ENCODE data around the gene SLC8A1. TPM values are rescaled to one million over a fixed set of nuclear protein-coding genes. Genes with fewer than 3 reads are reported as not detected.

The SLC8A1 gene
- total and polyA plus RNA-seq, 3 donors from 2014 or later, result 1.4 to 3.6 (median 3.2) TPM

DNA sequence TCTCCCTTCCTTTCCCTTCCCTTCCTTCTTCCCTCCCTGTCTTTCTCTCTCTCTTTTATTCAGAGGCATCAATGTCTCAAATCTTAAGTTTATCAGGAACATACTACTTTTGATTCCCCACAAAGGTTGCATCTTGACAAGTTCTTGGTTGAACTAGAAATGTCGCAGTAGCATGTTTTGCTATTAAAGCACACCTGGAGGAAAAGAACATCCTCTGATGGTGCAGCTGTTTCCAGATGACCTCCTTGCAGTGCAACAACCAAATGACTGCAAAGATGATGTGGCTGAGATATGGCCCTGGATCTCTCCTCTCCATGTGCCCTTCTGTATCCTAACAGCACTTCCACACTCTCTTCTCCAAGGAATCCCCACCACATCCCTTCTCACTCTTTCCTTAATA, 127.2 kb downstream of the SLC8A1 start:
- Histone ChIP-seq H3K27ac (no peak overlapping the region), H3K4me1 (peaks cover 5% of the 10 kb centered on the region), H3K9me3 (no peaks in the 10 kb centered on the region), H3K27me3 (no peaks in the 10 kb centered on the region), H3K4me3 (no peak overlapping the region), H3K36me3 (ENCODE audit: low read depth, missing control alignments) (no peaks in the 10 kb centered on the region)
- intact Hi-C loops (cut with DNase I; ENCODE audit: low total_unique reads), result no loop called here
- TF ChIP-seq, protein P1, sequence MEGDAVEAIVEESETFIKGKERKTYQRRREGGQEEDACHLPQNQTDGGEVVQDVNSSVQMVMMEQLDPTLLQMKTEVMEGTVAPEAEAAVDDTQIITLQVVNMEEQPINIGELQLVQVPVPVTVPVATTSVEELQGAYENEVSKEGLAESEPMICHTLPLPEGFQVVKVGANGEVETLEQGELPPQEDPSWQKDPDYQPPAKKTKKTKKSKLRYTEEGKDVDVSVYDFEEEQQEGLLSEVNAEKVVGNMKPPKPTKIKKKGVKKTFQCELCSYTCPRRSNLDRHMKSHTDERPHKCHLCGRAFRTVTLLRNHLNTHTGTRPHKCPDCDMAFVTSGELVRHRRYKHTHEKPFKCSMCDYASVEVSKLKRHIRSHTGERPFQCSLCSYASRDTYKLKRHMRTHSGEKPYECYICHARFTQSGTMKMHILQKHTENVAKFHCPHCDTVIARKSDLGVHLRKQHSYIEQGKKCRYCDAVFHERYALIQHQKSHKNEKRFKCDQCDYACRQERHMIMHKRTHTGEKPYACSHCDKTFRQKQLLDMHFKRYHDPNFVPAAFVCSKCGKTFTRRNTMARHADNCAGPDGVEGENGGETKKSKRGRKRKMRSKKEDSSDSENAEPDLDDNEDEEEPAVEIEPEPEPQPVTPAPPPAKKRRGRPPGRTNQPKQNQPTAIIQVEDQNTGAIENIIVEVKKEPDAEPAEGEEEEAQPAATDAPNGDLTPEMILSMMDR (IDR thresholded peaks at IDR 0.05), result no peak
- no peak for TF ChIP-seq POLR2A (IDR thresholded peaks at IDR 0.05)
- WGBS, 2 donors, result 90 to 92% methylated on average over 1 of the region's 1 CpG
- DNase-seq, result no peak

DNA sequence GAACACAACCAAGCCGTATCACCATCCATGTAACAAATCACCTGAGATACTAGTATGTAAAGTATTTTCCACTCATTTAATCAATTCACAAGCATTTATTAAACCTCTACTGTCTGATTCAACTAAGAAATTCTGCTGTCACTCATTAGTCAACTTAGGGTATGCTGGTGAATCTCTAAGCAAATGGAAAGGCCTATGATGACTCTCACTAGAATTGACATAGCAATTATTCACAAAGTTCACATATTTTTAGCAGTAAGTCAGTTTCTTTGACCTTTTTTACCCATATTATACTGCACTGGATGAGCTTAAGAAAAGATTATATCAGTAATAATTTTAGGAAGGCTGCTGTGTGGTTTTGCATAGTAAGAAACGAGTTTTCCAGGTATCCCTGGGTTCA, 130.1 kb downstream of the SLC8A1 start:
- Histone ChIP-seq H3K36me3 (ENCODE audit: low read depth, missing control alignments) (no peaks in the 10 kb centered on the region), H3K27ac (no peak overlapping the region), H3K27me3 (no peaks in the 10 kb centered on the region), H3K9me3 (no peaks in the 10 kb centered on the region), H3K4me3 (no peak overlapping the region), H3K4me1 (peaks cover 5% of the 10 kb centered on the region)
- intact Hi-C loops (cut with DNase I; ENCODE audit: low total_unique reads), result no loop called here
- no peak for TF ChIP-seq POLR2A (IDR thresholded peaks at IDR 0.05)
- TF ChIP-seq, protein P1 (IDR thresholded peaks at IDR 0.05), result no peak
- 81 to 85% methylated on average over 2 of the region's 2 CpGs for WGBS, 2 donors
- DNase-seq, result no peak

DNA sequence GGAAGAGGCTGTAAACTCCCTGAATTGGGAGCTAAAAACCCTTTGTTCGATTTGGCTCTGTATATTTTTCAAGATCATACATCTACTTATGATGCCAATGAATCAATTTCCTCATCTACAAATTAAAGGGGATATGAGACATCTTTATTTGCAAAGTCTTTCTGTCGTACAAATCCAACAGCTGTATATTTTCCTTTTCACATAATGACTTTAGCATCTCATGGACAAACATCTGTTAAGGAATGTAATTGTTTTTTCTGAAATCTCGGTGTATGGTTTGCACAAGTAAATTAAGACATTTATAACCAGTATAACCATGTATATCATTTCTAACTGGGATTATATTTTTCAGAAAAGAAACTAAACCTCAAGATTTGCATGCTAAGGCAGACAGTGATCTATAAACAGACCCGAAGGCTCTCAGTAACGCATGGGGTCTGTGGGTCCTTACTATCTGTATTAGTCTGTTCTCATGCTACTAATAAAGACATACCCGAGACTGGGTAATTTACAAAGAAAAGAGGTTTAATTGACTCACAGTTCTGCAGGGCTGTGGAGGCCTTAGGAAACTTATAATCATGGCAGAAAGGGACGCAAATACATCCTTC, 130.8 kb downstream of the SLC8A1 start:
- no peak for DNase-seq
- no peak for TF ChIP-seq POLR2A (IDR thresholded peaks at IDR 0.05)
- TF ChIP-seq, protein P1 (IDR thresholded peaks at IDR 0.05), result no peak
- H3K27me3 ChIP-seq, result no peaks in the 10 kb centered on the region
- no peak overlapping the region for H3K4me3 ChIP-seq
- 90 to 91% methylated on average over 7 of the region's 7 CpGs for WGBS, 2 donors
- intact Hi-C loops (cut with DNase I; ENCODE audit: low total_unique reads), result no loop called here
- H3K36me3 ChIP-seq (ENCODE audit: low read depth, missing control alignments), result no peaks in the 10 kb centered on the region
- H3K9me3 ChIP-seq, result no peaks in the 10 kb centered on the region
- no peak overlapping the region for H3K27ac ChIP-seq
- H3K4me1 ChIP-seq, result peaks cover 5% of the 10 kb centered on the region

DNA sequence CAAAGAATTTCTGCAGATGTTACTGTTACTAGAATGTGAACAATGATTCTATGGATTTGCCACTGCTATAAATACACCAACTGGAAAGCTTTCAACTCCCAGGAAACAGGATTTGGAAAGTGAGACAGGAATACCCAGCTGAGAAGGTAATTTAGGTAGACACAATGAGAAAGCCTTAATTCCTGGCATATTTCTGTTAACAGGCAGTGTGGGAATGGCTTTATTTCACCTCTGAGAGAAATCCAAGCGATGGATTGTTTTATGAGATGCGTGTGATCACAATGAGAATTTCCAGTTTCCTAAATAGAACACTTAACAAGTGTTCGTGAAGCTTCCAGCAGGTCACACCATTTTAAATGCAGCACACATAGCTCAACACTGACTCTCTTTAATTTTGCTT, 133.0 kb downstream of the SLC8A1 start:
- H3K4me3 ChIP-seq, result no peak overlapping the region
- DNase-seq, result no peak
- intact Hi-C loops (cut with DNase I; ENCODE audit: low total_unique reads), result no loop called here

More for the DNA sequence above, 133.0 kb downstream of the SLC8A1 start:
- H3K27ac ChIP-seq, result no peak overlapping the region
- H3K9me3 ChIP-seq, result no peaks in the 10 kb centered on the region
- no peaks in the 10 kb centered on the region for H3K4me1 ChIP-seq
- TF ChIP-seq POLR2A (IDR thresholded peaks at IDR 0.05), result no peak
- TF ChIP-seq, protein P1 (IDR thresholded peaks at IDR 0.05), result no peak
- no peaks in the 10 kb centered on the region for H3K27me3 ChIP-seq
- no peaks in the 10 kb centered on the region for H3K36me3 ChIP-seq (ENCODE audit: low read depth, missing control alignments)
- WGBS, 2 donors, result 76 to 79% methylated on average over 3 of the region's 3 CpGs

All from testis (tissue), 3 donors.